SW 1271 (cell line): ENCODE data around the gene RXRA.
A peak's percentile ranks its signal among the peaks of the same experiment; 100 is the strongest.

Experiments used
- DNase-seq, 2 experiments: peaks; one replicate each; lab custom pipeline; 2025; lab: John Stamatoyannopoulos, UW

RXRA gene

GRCh38 chr9:134419000-134419683 is 92.9 kb downstream of the RXRA start:
- no peak for DNase-seq

GRCh38 chr9:134419684-134420076 is 93.4 kb downstream of the RXRA start:
- peak in 1 of 2 experiments; percentile 19 for DNase-seq

- no peak for DNase-seq
Observed at GRCh38 chr9:134420281-134420845, 94.1 kb downstream of the RXRA start.

- no peak for DNase-seq
Observed at GRCh38 chr9:134420974-134421432, 94.7 kb downstream of the RXRA start.

- no peak for DNase-seq
Observed at GRCh38 chr9:134421888-134422287, 95.6 kb downstream of the RXRA start.

- no peak for DNase-seq
Observed at GRCh38 chr9:134422301-134423090, 96.2 kb downstream of the RXRA start.

- no peak for DNase-seq
Observed at GRCh38 chr9:134423166-134423565, 96.9 kb downstream of the RXRA start.

GRCh38 chr9:134423749-134424148 is 97.5 kb downstream of the RXRA start:
- DNase-seq, result no peak

GRCh38 chr9:134424818-134425217 is 98.6 kb downstream of the RXRA start:
- no peak for DNase-seq

- DNase-seq, result no peak
Observed at GRCh38 chr9:134425401-134425800, 99.1 kb downstream of the RXRA start.

GRCh38 chr9:134425812-134426211 is 99.6 kb downstream of the RXRA start:
- no peak for DNase-seq

- DNase-seq, result no peak
Observed at GRCh38 chr9:134426436-134426835, 100.2 kb downstream of the RXRA start.

- DNase-seq, result no peak
Observed at GRCh38 chr9:134427153-134427782, 101.0 kb downstream of the RXRA start.

- no peak for DNase-seq
Observed at GRCh38 chr9:134428559-134428958, 102.3 kb downstream of the RXRA start.

GRCh38 chr9:134429007-134429406 is 102.8 kb downstream of the RXRA start:
- DNase-seq, result no peak

GRCh38 chr9:134429481-134429880 is 103.2 kb downstream of the RXRA start:
- DNase-seq, result no peak

GRCh38 chr9:134431095-134431494 is 104.8 kb downstream of the RXRA start:
- DNase-seq, result no peak

GRCh38 chr9:134431626-134432025 is 105.4 kb downstream of the RXRA start:
- DNase-seq, result no peak

- no peak for DNase-seq
Observed at GRCh38 chr9:134432471-134432870, 106.2 kb downstream of the RXRA start.

- DNase-seq, result no peak
Observed at GRCh38 chr9:134433101-134433500, 106.8 kb downstream of the RXRA start.

- no peak for DNase-seq
Observed at GRCh38 chr9:134433909-134434882, 107.9 kb downstream of the RXRA start.
